ENCODE results near the gene STRN4. TPM values are rescaled to one million over a fixed set of nuclear protein-coding genes. Genes with fewer than 3 reads are reported as not detected.

The STRN4 gene, protein sequence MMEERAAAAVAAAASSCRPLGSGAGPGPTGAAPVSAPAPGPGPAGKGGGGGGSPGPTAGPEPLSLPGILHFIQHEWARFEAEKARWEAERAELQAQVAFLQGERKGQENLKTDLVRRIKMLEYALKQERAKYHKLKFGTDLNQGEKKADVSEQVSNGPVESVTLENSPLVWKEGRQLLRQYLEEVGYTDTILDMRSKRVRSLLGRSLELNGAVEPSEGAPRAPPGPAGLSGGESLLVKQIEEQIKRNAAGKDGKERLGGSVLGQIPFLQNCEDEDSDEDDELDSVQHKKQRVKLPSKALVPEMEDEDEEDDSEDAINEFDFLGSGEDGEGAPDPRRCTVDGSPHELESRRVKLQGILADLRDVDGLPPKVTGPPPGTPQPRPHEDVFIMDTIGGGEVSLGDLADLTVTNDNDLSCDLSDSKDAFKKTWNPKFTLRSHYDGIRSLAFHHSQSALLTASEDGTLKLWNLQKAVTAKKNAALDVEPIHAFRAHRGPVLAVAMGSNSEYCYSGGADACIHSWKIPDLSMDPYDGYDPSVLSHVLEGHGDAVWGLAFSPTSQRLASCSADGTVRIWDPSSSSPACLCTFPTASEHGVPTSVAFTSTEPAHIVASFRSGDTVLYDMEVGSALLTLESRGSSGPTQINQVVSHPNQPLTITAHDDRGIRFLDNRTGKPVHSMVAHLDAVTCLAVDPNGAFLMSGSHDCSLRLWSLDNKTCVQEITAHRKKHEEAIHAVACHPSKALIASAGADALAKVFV
- 10 to 100 TPM; 51.4 to 55.5 TPM for total RNA-seq

DNA sequence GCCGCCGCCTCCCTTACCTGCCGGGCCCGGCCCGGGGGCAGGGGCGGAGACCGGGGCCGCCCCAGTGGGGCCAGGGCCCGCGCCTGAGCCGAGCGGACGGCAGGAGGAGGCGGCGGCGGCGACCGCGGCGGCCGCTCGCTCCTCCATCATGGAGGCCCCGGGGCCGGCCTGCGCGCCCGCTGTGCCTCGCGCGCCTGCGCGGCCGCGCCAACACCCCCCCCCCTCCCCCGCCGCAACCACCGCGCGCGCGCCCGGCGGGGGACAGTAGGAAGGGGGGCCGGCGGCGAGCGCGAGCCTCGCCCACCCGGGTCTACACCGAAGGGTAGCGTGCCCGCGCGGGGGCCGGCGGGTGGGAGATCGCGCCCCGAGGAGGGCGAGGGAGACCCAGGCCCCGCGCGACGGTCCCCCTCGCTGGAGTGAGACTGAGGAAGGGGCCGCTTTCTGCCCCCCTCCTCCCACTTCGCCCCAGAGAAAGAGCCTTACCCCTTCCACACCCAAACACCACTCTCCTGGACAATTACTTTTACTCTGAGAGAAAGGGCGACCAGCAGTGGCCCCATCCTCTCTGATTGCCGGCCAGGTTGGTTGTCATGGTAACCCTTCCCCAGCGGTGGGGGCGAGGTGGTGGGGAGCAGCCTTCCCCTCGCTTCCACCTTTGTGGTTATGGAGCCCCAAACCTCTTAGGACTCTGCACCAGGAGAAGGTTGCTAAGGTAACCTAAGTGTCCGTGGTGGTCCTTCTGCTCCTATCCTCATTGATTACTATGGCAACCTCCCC, at the start of gene STRN4:
TSS of gene STRN4 (minus strand) at position 170 of the 777 bp plus-strand sequence. CDS start at position 150, 20 bp downstream.
- intact Hi-C loops (cut with DNase I), result no loop called here
- Histone ChIP-seq H3K9me3 (no peaks in the 10 kb centered on the region), H3K27me3 (no peaks in the 10 kb centered on the region), H3K4me3 (peak within 1 kb of the TSS; percentile 96 to 99), H3K27ac (peak within 1 kb of the TSS in 3 of 4 donors; percentile 72 to 84 (median 84)), H3K4me1 (peaks cover 27% of the 10 kb centered on the region), H3K36me3 (replicated peaks in 1 of 2; ENCODE audit: insufficient read depth in 1 of 2, low read depth in 2 of 2) (no peaks in the 10 kb centered on the region)
- TF ChIP-seq POLR2A (IDR thresholded peaks at IDR 0.05), result no peak
- TF ChIP-seq, protein P1, sequence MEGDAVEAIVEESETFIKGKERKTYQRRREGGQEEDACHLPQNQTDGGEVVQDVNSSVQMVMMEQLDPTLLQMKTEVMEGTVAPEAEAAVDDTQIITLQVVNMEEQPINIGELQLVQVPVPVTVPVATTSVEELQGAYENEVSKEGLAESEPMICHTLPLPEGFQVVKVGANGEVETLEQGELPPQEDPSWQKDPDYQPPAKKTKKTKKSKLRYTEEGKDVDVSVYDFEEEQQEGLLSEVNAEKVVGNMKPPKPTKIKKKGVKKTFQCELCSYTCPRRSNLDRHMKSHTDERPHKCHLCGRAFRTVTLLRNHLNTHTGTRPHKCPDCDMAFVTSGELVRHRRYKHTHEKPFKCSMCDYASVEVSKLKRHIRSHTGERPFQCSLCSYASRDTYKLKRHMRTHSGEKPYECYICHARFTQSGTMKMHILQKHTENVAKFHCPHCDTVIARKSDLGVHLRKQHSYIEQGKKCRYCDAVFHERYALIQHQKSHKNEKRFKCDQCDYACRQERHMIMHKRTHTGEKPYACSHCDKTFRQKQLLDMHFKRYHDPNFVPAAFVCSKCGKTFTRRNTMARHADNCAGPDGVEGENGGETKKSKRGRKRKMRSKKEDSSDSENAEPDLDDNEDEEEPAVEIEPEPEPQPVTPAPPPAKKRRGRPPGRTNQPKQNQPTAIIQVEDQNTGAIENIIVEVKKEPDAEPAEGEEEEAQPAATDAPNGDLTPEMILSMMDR (IDR thresholded peaks at IDR 0.05), result no peak
- peak in 3 of 4 donors; percentile 43 to 61 (median 43) for DNase-seq
- 2 to 6% methylated on average over 4 to 33 of the region's 74 CpGs for WGBS, 2 donors
- ATAC-seq, result peak; percentile 76

DNA sequence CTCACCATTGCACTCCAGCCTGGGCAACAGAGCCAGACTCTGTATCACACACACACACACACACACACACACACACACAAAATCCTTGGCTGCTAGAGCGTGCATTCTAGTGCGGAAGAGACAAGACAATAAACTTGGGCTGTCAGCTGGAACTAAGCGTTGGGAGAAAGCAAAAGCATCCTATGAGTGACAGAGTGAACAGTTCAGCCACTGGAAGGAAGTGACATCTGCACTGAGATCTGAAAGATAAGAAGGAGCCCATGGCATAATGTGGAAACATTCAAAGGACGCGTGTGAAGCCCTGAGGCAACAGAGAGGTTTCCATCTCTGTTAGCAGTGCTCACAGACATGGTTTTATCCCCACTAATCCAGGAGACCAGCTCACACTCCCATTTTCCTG, 45.7 kb upstream of the STRN4 start:
- no peak for ATAC-seq
- intact Hi-C loops (cut with DNase I), result no loop called here
- no peaks in the 10 kb centered on the region for H3K9me3 ChIP-seq

DNA sequence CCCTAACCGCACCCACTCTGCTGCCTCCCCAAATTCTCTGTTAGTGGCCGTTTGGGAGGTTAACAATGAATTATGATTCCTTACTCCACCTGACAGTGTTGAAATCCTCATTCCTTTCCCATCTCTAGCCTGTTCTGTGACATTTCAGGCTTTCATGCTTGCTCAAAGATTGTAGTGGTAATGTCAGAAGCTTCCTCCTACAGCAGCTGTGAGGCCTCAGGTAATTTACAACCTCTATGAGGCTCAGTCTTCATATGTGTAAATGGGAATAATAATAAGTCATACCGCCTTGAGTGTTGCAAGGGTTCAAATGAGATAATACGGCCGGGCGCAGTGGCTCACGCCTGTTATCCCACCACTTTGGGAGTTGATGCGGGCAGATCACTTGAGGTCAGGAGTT, 43.1 kb upstream of the STRN4 start:
- ATAC-seq, result no peak
- no peaks in the 10 kb centered on the region for H3K27me3 ChIP-seq
- no peak overlapping the region for H3K27ac ChIP-seq
- TF ChIP-seq POLR2A (IDR thresholded peaks at IDR 0.05), result no peak
- TF ChIP-seq, protein P1 (IDR thresholded peaks at IDR 0.05), result no peak
- intact Hi-C loops (cut with DNase I), result no loop called here
- WGBS, 2 donors, result 78 to 85% methylated on average over 4 to 8 of the region's 8 CpGs
- H3K36me3 ChIP-seq (replicated peaks in 1 of 2; ENCODE audit: insufficient read depth in 1 of 2, low read depth in 2 of 2), result no peaks in the 10 kb centered on the region
- peaks cover 39% of the 10 kb centered on the region for H3K4me1 ChIP-seq
- DNase-seq, result no peak
- no peaks in the 10 kb centered on the region for H3K9me3 ChIP-seq
- H3K4me3 ChIP-seq, result no peak overlapping the region

More for the DNA sequence above, 45.7 kb upstream of the STRN4 start:
- WGBS, 2 donors, result 50 to 90% methylated on average over 5 of the region's 5 CpGs
- Histone ChIP-seq H3K36me3 (replicated peaks in 1 of 2; ENCODE audit: insufficient read depth in 1 of 2, low read depth in 2 of 2) (no peaks in the 10 kb centered on the region), H3K27me3 (no peaks in the 10 kb centered on the region), H3K4me1 (peaks cover 14% of the 10 kb centered on the region), H3K27ac (no peak overlapping the region), H3K4me3 (no peak overlapping the region)
- no peak for DNase-seq
- TF ChIP-seq, protein P1 (IDR thresholded peaks at IDR 0.05), result no peak
- no peak for TF ChIP-seq POLR2A (IDR thresholded peaks at IDR 0.05)

DNA sequence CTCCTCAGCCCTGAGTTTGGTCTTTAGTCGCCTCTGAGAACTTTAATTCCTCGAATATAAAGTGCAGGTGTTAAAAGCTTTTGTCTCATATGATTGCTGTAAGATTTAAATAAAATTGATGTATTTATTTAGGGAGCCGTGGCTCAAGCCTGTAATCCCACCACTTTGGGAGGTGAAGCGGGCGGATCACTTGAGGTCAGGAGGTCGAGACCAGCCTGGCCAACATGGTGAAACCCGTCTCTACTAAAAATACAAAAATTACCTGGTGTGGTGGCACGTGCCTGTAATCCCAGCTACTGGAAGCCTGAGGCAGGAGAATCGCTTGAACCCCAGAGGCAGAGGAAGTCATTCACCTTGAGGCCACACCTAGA, 42.7 kb upstream of the STRN4 start:
- no peak overlapping the region for H3K27ac ChIP-seq
- WGBS, 2 donors, result 53 to 57% methylated on average over 9 of the region's 9 CpGs
- no peak overlapping the region for H3K4me3 ChIP-seq
- DNase-seq, result no peak
- ATAC-seq, result no peak
- H3K36me3 ChIP-seq (replicated peaks in 1 of 2; ENCODE audit: insufficient read depth in 1 of 2, low read depth in 2 of 2), result no peaks in the 10 kb centered on the region
- TF ChIP-seq, protein P1 (IDR thresholded peaks at IDR 0.05), result no peak
- TF ChIP-seq POLR2A (IDR thresholded peaks at IDR 0.05), result no peak
- no peaks in the 10 kb centered on the region for H3K9me3 ChIP-seq
- intact Hi-C loops (cut with DNase I), result no loop called here
- no peaks in the 10 kb centered on the region for H3K27me3 ChIP-seq
- peaks cover 43% of the 10 kb centered on the region for H3K4me1 ChIP-seq
